HL-60 (cell line): ENCODE data around the gene CFAP97D2.

ENCODE experiments used
- GABPA ChIP-seq: IDR thresholded peaks from 2 replicates; pipeline ENCODE4 v1.6.1; 2012; ENCODE audit warnings: low read depth
- POLR2AphosphoS5 ChIP-seq: IDR thresholded peaks from 2 replicates; pipeline ENCODE4 v1.6.1; 2012; ENCODE audit warnings: low read depth
- TF ChIP-seq, protein P1 (sequence below): IDR thresholded peaks from one replicate; pipeline ENCODE4 v1.5.1; 2011; ENCODE audit warnings: low read length, control low read depth, inconsistent platforms; ENCODE audit not compliant: insufficient read depth
- TF ChIP-seq, protein P2 (sequence below): IDR thresholded peaks from 2 replicates; pipeline ENCODE4 v1.6.1; 2012; ENCODE audit warnings: low read depth; ENCODE audit not compliant: insufficient replicate concordance

DNA sequence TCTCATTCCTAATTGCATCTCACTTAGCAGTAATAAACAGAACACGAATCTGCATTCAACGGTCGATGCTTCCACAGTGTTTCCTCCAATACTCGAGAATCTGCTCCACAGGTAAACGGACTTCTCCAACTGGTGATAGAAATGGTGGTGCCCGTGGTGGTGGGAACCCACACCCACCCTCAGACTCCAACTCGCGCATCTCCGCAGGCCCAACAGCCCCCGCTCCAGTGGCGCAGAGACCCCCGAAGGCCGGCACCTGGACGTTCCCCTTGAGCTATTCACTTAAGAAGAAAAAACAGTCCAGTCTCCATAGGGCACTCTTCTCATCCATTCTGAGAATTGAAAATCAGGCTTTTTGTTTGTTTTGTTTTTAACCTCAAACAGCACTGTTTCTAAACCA is 32.9 kb upstream of the CFAP97D2 start:
- TF ChIP-seq, protein P1, sequence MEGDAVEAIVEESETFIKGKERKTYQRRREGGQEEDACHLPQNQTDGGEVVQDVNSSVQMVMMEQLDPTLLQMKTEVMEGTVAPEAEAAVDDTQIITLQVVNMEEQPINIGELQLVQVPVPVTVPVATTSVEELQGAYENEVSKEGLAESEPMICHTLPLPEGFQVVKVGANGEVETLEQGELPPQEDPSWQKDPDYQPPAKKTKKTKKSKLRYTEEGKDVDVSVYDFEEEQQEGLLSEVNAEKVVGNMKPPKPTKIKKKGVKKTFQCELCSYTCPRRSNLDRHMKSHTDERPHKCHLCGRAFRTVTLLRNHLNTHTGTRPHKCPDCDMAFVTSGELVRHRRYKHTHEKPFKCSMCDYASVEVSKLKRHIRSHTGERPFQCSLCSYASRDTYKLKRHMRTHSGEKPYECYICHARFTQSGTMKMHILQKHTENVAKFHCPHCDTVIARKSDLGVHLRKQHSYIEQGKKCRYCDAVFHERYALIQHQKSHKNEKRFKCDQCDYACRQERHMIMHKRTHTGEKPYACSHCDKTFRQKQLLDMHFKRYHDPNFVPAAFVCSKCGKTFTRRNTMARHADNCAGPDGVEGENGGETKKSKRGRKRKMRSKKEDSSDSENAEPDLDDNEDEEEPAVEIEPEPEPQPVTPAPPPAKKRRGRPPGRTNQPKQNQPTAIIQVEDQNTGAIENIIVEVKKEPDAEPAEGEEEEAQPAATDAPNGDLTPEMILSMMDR = no peak
- TF ChIP-seq POLR2AphosphoS5 (no peak), GABPA (no peak)
- TF ChIP-seq, protein P2, sequence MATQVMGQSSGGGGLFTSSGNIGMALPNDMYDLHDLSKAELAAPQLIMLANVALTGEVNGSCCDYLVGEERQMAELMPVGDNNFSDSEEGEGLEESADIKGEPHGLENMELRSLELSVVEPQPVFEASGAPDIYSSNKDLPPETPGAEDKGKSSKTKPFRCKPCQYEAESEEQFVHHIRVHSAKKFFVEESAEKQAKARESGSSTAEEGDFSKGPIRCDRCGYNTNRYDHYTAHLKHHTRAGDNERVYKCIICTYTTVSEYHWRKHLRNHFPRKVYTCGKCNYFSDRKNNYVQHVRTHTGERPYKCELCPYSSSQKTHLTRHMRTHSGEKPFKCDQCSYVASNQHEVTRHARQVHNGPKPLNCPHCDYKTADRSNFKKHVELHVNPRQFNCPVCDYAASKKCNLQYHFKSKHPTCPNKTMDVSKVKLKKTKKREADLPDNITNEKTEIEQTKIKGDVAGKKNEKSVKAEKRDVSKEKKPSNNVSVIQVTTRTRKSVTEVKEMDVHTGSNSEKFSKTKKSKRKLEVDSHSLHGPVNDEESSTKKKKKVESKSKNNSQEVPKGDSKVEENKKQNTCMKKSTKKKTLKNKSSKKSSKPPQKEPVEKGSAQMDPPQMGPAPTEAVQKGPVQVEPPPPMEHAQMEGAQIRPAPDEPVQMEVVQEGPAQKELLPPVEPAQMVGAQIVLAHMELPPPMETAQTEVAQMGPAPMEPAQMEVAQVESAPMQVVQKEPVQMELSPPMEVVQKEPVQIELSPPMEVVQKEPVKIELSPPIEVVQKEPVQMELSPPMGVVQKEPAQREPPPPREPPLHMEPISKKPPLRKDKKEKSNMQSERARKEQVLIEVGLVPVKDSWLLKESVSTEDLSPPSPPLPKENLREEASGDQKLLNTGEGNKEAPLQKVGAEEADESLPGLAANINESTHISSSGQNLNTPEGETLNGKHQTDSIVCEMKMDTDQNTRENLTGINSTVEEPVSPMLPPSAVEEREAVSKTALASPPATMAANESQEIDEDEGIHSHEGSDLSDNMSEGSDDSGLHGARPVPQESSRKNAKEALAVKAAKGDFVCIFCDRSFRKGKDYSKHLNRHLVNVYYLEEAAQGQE = no peak
